Activated CD4-positive, alpha-beta memory T cell treated with anti-CD3 and anti-CD28 coated beads, Interleukin-2, amount 10 ng/mL, durations not matched to agents 7 days and 5 days (primary cell): ENCODE measurements around the gene PSMG3. TPM values are rescaled to one million over a fixed set of nuclear protein-coding genes. Genes with fewer than 3 reads are reported as not detected.

Experiments used
- CTCF ChIA-PET: fragments of 350-600 bp; sonication (Branson Sonifier 250); formaldehyde crosslinking; loops from one replicate; lab custom pipeline; 2021; ENCODE audit warnings: antibody characterized with exemption, inconsistent platforms; lab: Charles Lee
- POLR2A ChIA-PET: fragments of 350-600 bp; sonication (Branson Sonifier 250); formaldehyde crosslinking; loops from one replicate; lab custom pipeline; 2021; ENCODE audit warnings: antibody characterized with exemption; lab: Charles Lee
- DNase-seq: peaks from one replicate; pipeline ENCODE4 v3.0.0-alpha.2; 2020
- H3K27ac Mint-ChIP-seq: one replicate; pipeline ENCODE4 v1.8.0; 2021; ENCODE audit warnings: mild to moderate bottlenecking, mixed read lengths
- H3K27me3 Mint-ChIP-seq: one replicate; pipeline ENCODE4 v1.8.0; 2021; ENCODE audit warnings: mixed read lengths
- H3K36me3 Mint-ChIP-seq: one replicate; pipeline ENCODE4 v1.8.0; 2021; ENCODE audit warnings: low read depth, mixed read lengths
- H3K4me1 Mint-ChIP-seq: one replicate; pipeline ENCODE4 v1.8.0; 2021; ENCODE audit warnings: mixed read lengths
- H3K4me3 Mint-ChIP-seq: one replicate; pipeline ENCODE4 v1.8.0; 2021; ENCODE audit warnings: mild to moderate bottlenecking, mixed read lengths
- H3K9me3 Mint-ChIP-seq: one replicate; pipeline ENCODE4 v1.8.0; 2021; ENCODE audit warnings: mixed read lengths
- total RNA-seq, 2 experiments: library from RNA; stranded (reverse); gene quantifications; one replicate each; pipeline ENCODE4 v1.2.3, GENCODE V29; 2021

Gene PSMG3
- total RNA-seq, 2 experiments from 2014 or later, result 32.7 to 34.9 TPM

DNA sequence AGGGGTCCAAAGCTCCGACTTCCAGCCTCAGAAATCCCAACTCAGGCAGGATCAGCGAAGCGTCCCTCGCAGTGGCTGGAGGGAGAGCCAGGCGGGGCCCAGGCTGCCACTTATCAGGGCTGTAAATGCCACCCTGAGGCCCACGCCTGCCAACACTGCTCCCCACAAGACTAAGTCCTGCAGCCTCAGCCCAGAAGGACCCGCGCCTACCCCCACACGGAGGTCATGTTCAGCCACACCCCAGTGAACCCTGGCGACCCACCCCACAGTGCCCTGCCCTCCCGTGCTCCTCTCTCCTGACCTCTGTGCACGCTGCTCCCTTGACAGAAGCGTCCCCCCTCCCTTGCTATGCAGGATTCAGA, 3.2 kb downstream of the PSMG3 start:
- H3K36me3 Mint-ChIP-seq, result peaks cover 22% of the 10 kb centered on the region
- CTCF ChIA-PET, result no interaction called here
- H3K4me3 Mint-ChIP-seq, result no peak overlapping the region
- no peak for DNase-seq
- peaks cover 33% of the 10 kb centered on the region for H3K4me1 Mint-ChIP-seq
- H3K27ac Mint-ChIP-seq, result no peak overlapping the region
- POLR2A ChIA-PET, result no interaction called here
- no peaks in the 10 kb centered on the region for H3K27me3 Mint-ChIP-seq
- no peaks in the 10 kb centered on the region for H3K9me3 Mint-ChIP-seq

DNA sequence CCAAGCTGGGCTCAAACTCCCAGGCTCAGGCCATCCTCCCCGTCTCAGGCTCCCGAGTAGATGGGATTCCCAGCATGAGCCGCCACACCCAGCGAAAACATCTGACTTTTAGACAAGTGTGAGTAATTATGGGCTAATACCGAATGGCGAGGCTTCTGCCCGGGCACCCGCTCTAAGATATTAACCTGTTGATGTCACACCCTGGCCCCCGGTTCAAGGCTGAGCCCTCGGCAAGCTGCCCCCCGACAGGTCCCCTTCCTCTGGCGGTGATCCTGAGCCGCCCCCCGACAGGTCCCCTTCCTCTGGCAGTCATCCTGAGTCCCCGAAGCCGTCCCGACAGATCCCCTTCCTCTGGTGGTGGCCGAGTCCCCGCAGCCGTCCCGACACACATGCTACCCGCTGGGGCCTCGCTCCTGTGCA, 5.2 kb downstream of the PSMG3 start:
- POLR2A ChIA-PET, result no interaction called here
- no peaks in the 10 kb centered on the region for H3K9me3 Mint-ChIP-seq
- H3K36me3 Mint-ChIP-seq, result peaks cover 20% of the 10 kb centered on the region
- H3K27ac Mint-ChIP-seq, result no peak overlapping the region
- no peak overlapping the region for H3K4me3 Mint-ChIP-seq
- peaks cover 23% of the 10 kb centered on the region for H3K4me1 Mint-ChIP-seq
- no peak for DNase-seq
- CTCF ChIA-PET, result no interaction called here
- H3K27me3 Mint-ChIP-seq, result no peaks in the 10 kb centered on the region

DNA sequence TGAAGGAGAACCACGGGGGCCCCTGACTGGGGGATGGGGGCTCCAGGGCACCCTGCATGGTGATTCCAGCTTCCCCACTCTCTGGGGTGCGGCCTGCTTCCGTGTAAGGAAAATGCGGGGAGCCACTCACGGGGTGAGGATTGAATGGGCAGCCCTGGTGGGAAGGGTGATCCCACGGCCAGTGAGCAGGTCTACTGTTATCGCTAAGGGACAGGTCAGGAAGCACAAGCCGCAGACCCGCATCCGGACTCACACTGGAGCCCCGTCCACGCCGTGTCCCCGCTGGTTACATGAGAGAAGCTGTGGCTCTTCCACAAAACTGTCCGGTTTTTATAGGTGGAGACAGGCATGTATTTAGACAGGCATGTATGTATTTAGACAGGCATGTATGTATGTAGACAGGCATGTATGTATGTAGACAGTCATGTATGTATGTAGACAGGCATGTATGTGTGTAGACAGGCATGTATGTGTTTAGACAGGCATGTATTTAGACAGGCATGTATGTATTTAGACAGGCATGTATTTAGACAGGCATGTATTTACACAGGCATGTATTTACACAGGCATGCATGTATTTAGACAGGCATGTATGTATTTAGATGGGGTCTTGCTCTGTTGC, 5.7 kb downstream of the PSMG3 start:
- ChIA-PET POLR2A (no interaction called here), CTCF (no interaction called here)
- no peak overlapping the region for H3K4me3 Mint-ChIP-seq
- no peak for DNase-seq
- H3K27me3 Mint-ChIP-seq, result no peaks in the 10 kb centered on the region
- H3K27ac Mint-ChIP-seq, result no peak overlapping the region
- peaks cover 18% of the 10 kb centered on the region for H3K36me3 Mint-ChIP-seq
- H3K4me1 Mint-ChIP-seq, result peaks cover 22% of the 10 kb centered on the region
- H3K9me3 Mint-ChIP-seq, result no peaks in the 10 kb centered on the region

GRCh38 chr7:1562597-1563051, 7.2 kb downstream of the PSMG3 start:
- no peak overlapping the region for H3K4me3 Mint-ChIP-seq

DNA sequence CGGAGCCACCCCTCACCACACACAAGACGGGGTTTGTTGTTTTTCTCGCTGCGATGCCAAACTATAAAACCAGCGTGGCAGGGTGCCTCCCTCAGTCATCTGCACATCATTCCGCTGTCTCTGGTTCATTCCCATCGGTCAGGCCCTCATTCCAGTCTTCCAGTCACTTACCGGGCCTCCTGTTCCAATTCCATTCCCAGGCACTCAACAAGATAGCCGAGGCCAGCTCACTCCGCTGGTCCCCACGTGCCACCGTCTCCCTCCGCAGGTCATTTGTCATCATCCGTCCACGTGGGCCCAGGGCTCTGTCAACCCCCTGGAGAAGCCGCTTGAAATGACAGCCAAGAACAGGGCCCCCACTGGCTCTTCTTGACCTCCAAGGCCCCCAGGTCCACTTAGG, 7.7 kb downstream of the PSMG3 start:
- Mint-ChIP-seq H3K9me3 (no peaks in the 10 kb centered on the region), H3K36me3 (peaks cover 6% of the 10 kb centered on the region), H3K4me3 (no peak overlapping the region), H3K27me3 (no peaks in the 10 kb centered on the region), H3K27ac (no peak overlapping the region), H3K4me1 (peaks cover 3% of the 10 kb centered on the region)
- no peak for DNase-seq
- ChIA-PET CTCF (interaction anchor here (0.6 kb wide), 1 partner anchor 986 kb away, joined by 3 read pairs; no protein-coding TSS in a partner anchor), POLR2A (no interaction called here)

More at GRCh38 chr7:1562597-1563051, 7.2 kb downstream of the PSMG3 start:
- Mint-ChIP-seq H3K36me3 (peaks cover 11% of the 10 kb centered on the region), H3K4me1 (peaks cover 8% of the 10 kb centered on the region), H3K9me3 (no peaks in the 10 kb centered on the region), H3K27ac (no peak overlapping the region), H3K27me3 (no peaks in the 10 kb centered on the region)
- ChIA-PET CTCF (interaction anchor here (0.6 kb wide), 1 partner anchor 985 kb away, joined by 3 read pairs; no protein-coding TSS in a partner anchor), POLR2A (interaction anchor here (0.8 kb wide), 1 partner anchor 30 kb away, joined by 3 read pairs; no protein-coding TSS in a partner anchor)
- DNase-seq, result no peak

DNA sequence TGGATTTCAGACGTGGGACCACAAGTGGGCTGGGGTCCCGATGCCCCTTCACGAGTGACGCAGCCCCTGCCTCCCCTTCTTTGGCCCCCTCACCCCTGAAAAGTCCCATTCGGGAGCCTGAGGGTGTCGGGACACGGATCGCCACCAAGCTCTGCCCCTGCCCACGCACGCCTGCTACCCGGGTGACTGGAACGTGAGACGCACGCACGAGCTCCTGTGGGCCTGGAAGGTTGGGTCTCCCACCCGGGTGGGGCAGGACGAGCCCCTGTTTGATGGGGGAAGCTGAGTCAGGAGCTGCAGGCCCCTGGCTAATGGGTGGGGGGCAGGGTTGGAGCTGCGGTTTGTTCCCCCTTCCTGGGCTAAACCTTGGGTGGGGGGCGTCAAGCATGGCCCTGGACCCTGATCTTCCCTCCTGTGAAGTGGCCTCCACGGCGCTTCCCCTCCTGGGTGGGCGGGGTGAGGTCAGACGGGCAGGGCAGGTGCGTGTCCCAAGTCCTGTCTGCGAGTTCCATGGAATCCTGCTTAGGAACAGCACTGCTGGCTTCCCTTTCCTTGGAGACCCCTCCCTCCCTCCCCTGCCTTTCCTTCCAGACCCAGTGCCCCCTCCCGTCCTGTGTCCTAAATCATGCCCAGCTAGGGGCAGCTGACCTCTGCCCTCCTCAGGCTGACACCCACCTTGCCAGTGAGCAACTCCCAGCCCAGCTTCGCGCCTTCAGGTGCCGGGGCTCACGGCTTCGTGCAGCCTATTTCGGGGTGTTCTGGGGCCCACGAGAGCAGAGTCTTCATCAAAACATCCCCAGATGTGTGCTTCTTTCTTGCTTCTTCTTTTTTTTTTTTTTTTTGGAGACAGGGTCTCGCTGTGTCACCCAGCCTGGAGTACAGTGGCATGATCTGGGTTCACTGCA, 8.5 kb downstream of the PSMG3 start:
- ChIA-PET CTCF (no interaction called here), POLR2A (no interaction called here)
- no peaks in the 10 kb centered on the region for H3K36me3 Mint-ChIP-seq
- H3K4me3 Mint-ChIP-seq, result no peak overlapping the region
- DNase-seq, result no peak
- H3K27me3 Mint-ChIP-seq, result no peaks in the 10 kb centered on the region
- no peaks in the 10 kb centered on the region for H3K9me3 Mint-ChIP-seq
- no peak overlapping the region for H3K27ac Mint-ChIP-seq
- no peaks in the 10 kb centered on the region for H3K4me1 Mint-ChIP-seq

- Mint-ChIP-seq H3K9me3 (no peaks in the 10 kb centered on the region), H3K27ac (no peak overlapping the region), H3K27me3 (no peaks in the 10 kb centered on the region), H3K4me1 (no peaks in the 10 kb centered on the region), H3K4me3 (no peak overlapping the region), H3K36me3 (no peaks in the 10 kb centered on the region)
- ChIA-PET POLR2A (no interaction called here), CTCF (no interaction called here)
- DNase-seq, result no peak
These were observed 9.2 kb downstream of the PSMG3 start for GRCh38 chr7:1560620-1561031.

DNA sequence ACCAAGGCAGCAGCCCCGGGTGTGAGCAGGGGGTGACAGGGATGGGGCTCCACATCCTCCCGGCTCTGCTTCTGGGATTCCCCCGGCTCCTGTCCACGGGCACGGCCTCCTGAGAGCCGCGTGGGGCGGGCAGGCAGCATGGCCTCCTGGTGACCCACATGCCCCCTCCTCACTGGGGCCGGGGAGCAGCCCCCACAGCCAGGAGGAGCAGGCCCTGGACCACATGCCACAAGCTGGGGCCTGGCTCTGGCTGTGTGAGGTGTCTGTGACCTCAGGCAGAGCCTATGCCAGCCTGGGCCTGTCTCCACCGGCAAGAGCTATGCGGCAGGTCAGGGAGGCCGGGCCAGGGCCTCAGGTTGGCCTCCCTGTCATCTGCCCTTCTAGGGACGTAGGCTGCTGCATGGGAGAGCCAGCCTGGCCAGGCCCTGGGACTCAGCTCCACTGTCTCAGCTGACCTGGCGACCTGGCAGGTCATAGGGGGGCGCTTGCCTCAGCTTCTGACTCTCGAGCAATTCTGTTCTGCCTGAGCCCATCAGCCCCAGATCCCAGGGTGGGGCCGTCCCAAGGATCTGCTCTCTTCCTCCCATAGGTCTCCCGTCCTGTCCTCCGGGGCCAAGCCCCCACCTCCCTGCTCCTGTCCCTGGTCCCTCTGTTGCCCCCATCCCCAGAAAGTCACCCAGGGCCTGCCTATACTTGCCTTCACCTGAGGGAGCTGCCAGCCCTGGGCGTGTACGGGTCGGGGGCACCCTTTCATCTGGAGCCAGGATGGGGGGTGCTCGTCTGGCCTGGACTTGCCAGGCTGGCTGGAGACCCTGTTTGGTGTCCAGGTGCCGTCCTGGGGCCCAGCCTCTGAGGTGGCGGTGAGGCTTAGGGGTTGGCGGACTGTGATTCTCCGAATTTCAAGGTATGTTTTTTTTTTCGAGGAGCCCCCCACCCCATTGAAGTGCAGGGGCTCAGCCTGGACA, 9.9 kb downstream of the PSMG3 start:
- Mint-ChIP-seq H3K4me3 (no peak overlapping the region), H3K36me3 (no peaks in the 10 kb centered on the region), H3K27ac (no peak overlapping the region), H3K4me1 (no peaks in the 10 kb centered on the region), H3K9me3 (no peaks in the 10 kb centered on the region), H3K27me3 (no peaks in the 10 kb centered on the region)
- no peak for DNase-seq
- ChIA-PET POLR2A (no interaction called here), CTCF (no interaction called here)

- no peak overlapping the region for H3K4me3 Mint-ChIP-seq
- H3K9me3 Mint-ChIP-seq, result no peaks in the 10 kb centered on the region
- H3K36me3 Mint-ChIP-seq, result no peaks in the 10 kb centered on the region
- no peaks in the 10 kb centered on the region for H3K4me1 Mint-ChIP-seq
- no peak for DNase-seq
- CTCF ChIA-PET, result no interaction called here
- no peak overlapping the region for H3K27ac Mint-ChIP-seq
- POLR2A ChIA-PET, result no interaction called here
- H3K27me3 Mint-ChIP-seq, result no peaks in the 10 kb centered on the region
These were observed 10.8 kb downstream of the PSMG3 start for GRCh38 chr7:1558841-1559625.

GRCh38 chr7:1558181-1558811, 11.5 kb downstream of the PSMG3 start:
- no peaks in the 10 kb centered on the region for H3K36me3 Mint-ChIP-seq
- no peaks in the 10 kb centered on the region for H3K4me1 Mint-ChIP-seq
- ChIA-PET CTCF (no interaction called here), POLR2A (no interaction called here)
- H3K4me3 Mint-ChIP-seq, result no peak overlapping the region
- no peak overlapping the region for H3K27ac Mint-ChIP-seq
- no peak for DNase-seq
- H3K9me3 Mint-ChIP-seq, result no peaks in the 10 kb centered on the region
- H3K27me3 Mint-ChIP-seq, result no peaks in the 10 kb centered on the region

- CTCF ChIA-PET, result no interaction called here
- H3K4me3 Mint-ChIP-seq, result no peak overlapping the region
- H3K27ac Mint-ChIP-seq, result no peak overlapping the region
- H3K9me3 Mint-ChIP-seq, result no peaks in the 10 kb centered on the region
- POLR2A ChIA-PET, result no interaction called here
- no peaks in the 10 kb centered on the region for H3K36me3 Mint-ChIP-seq
- no peaks in the 10 kb centered on the region for H3K27me3 Mint-ChIP-seq
- DNase-seq, result no peak
- no peaks in the 10 kb centered on the region for H3K4me1 Mint-ChIP-seq
These were observed 12.1 kb downstream of the PSMG3 start for GRCh38 chr7:1557771-1558170.

GRCh38 chr7:1557006-1557405, 12.8 kb downstream of the PSMG3 start:
- CTCF ChIA-PET, result interaction anchor here (1.1 kb wide), 1 partner anchor 54 kb away, joined by 4 read pairs; no protein-coding TSS in a partner anchor
- Mint-ChIP-seq H3K9me3 (no peaks in the 10 kb centered on the region), H3K27me3 (no peaks in the 10 kb centered on the region), H3K4me3 (no peak overlapping the region), H3K27ac (no peak overlapping the region), H3K36me3 (no peaks in the 10 kb centered on the region), H3K4me1 (no peaks in the 10 kb centered on the region)
- POLR2A ChIA-PET, result interaction anchor here (1.2 kb wide), 1 partner anchor 23 kb away, joined by 3 read pairs; no protein-coding TSS in a partner anchor
- no peak for DNase-seq
